ENCODE measurements around the gene ARHGAP15. TPM values are rescaled to one million over a fixed set of nuclear protein-coding genes. Genes with fewer than 3 reads are reported as not detected.

The ARHGAP15 gene
- total RNA-seq, 1 experiment from 2014 or later = 0.41 TPM

GRCh38 chr2:143217512-143218115, 88.4 kb downstream of the ARHGAP15 start:
- ATAC-seq = no peak
- no peak overlapping the region for H3K4me3 ChIP-seq (ENCODE audit: low read depth in 2 of 2, low read length in 2 of 2)
- TF ChIP-seq CTCF (IDR thresholded peaks at IDR 0.05) (no peak), POLR2AphosphoS5 (IDR thresholded peaks at IDR 0.05; ENCODE audit: low read depth, low read length) (no peak), TCF7L2 (IDR thresholded peaks at IDR 0.05; ENCODE audit: low read depth, low read length) (no peak), SIN3A (IDR thresholded peaks at IDR 0.05; ENCODE audit: borderline replicate concordance, insufficient read depth, low read depth, low read length) (no peak), REST (IDR thresholded peaks at IDR 0.05; ENCODE audit: insufficient read depth in 1 of 2, low read depth in 2 of 2, low read length in 1 of 2) (no peak)
- intact Hi-C loops (cut with micrococcal nuclease; ENCODE audit: unreplicated experiment) (no loop called here), in situ Hi-C loops (cut with HindIII; ENCODE audit: low pct_unique_long_range_greater_than_20kb, low sequenced_read_pairs) (no loop called here)
- H3K4me1 ChIP-seq (ENCODE audit: control insufficient read depth, insufficient read depth, low read length) = no peaks in the 10 kb centered on the region
- no peaks in the 10 kb centered on the region for H3K36me3 ChIP-seq (ENCODE audit: control insufficient read depth, insufficient read depth, low read length)
- ChIA-PET POLR2A (no interaction called here), CTCF (no interaction called here)
- no peak overlapping the region for H3K27ac ChIP-seq (ENCODE audit: low read length)
- no TSS peak for BruUV-seq (replicated peaks)
- H3K9me3 ChIP-seq (ENCODE audit: control insufficient read depth, insufficient read depth, low read depth, low read length) = no peaks in the 10 kb centered on the region
- DNase-seq (ENCODE audit: low read depth, low spot score) = no peak
- no peaks in the 10 kb centered on the region for H3K27me3 ChIP-seq (ENCODE audit: control insufficient read depth, insufficient read depth, low read length)

GRCh38 chr2:143218621-143219020, 89.4 kb downstream of the ARHGAP15 start:
- no peak for DNase-seq (ENCODE audit: low read depth, low spot score)
- H3K36me3 ChIP-seq (ENCODE audit: control insufficient read depth, insufficient read depth, low read length) = no peaks in the 10 kb centered on the region
- H3K4me1 ChIP-seq (ENCODE audit: control insufficient read depth, insufficient read depth, low read length) = no peaks in the 10 kb centered on the region
- in situ Hi-C loops (cut with HindIII; ENCODE audit: low pct_unique_long_range_greater_than_20kb, low sequenced_read_pairs) (no loop called here), intact Hi-C loops (cut with micrococcal nuclease; ENCODE audit: unreplicated experiment) (no loop called here)
- no peak overlapping the region for H3K27ac ChIP-seq (ENCODE audit: low read length)
- no peaks in the 10 kb centered on the region for H3K27me3 ChIP-seq (ENCODE audit: control insufficient read depth, insufficient read depth, low read length)
- ChIA-PET POLR2A (no interaction called here), CTCF (no interaction called here)
- TF ChIP-seq SIN3A (IDR thresholded peaks at IDR 0.05; ENCODE audit: borderline replicate concordance, insufficient read depth, low read depth, low read length) (no peak), CTCF (IDR thresholded peaks at IDR 0.05) (no peak), TCF7L2 (IDR thresholded peaks at IDR 0.05; ENCODE audit: low read depth, low read length) (no peak), POLR2AphosphoS5 (IDR thresholded peaks at IDR 0.05; ENCODE audit: low read depth, low read length) (no peak), REST (IDR thresholded peaks at IDR 0.05; ENCODE audit: insufficient read depth in 1 of 2, low read depth in 2 of 2, low read length in 1 of 2) (no peak)
- H3K4me3 ChIP-seq (ENCODE audit: low read depth in 2 of 2, low read length in 2 of 2) = no peak overlapping the region
- no peaks in the 10 kb centered on the region for H3K9me3 ChIP-seq (ENCODE audit: control insufficient read depth, insufficient read depth, low read depth, low read length)
- no peak for ATAC-seq
- BruUV-seq (replicated peaks) = no TSS peak
